Caco-2 (cell line): Measurements from ENCODE around the gene LRP6. TPM values are rescaled to one million over a fixed set of nuclear protein-coding genes. Genes with fewer than 3 reads are reported as not detected.

Experiments
- BruUV-seq: library from RNA; stranded (reverse); fragments of 400-500 nt; replicated peaks from 2 replicates; lab custom pipeline; 2021; lab: Mats Ljungman, UMichigan
- CTCF ChIA-PET: fragments of 300-600 bp; sonication (Branson Sonifier 250); formaldehyde crosslinking; loops from one replicate; lab custom pipeline; 2022; ENCODE audit warnings: antibody characterized with exemption; lab: Charles Lee
- POLR2A ChIA-PET: fragments of 300-600 bp; sonication (Branson Sonifier 250); formaldehyde crosslinking; loops from one replicate; lab custom pipeline; 2022; ENCODE audit warnings: antibody characterized with exemption; lab: Charles Lee
- DNase-seq, 2 experiments: peaks; one replicate each; pipeline versions ENCODE4 v3.0.0 to v3.0.0-alpha.2; 2020 to 2022
- H3K27me3 ChIP-seq: replicated peaks from 2 replicates; pipeline ENCODE4 v1.6.0; 2011; ENCODE audit warnings: low read length; ENCODE audit not compliant: control insufficient read depth, insufficient read depth
- H3K36me3 ChIP-seq: 2 replicates; pipeline ENCODE4 v1.5.1; 2011; ENCODE audit warnings: low read length; ENCODE audit not compliant: control insufficient read depth, insufficient read depth
- H3K4me1 ChIP-seq: fragments of 250-450 bp; sonication (Bioruptor Pico); 2 replicates; pipeline ENCODE4 v1.5.1; 2020; ENCODE audit warnings: mild to moderate bottlenecking
- H3K4me3 ChIP-seq: 2 replicates; pipeline ENCODE4 v1.5.1; 2011; ENCODE audit warnings: low read depth, mild to moderate bottlenecking, control low read depth, low read length
- H3K9me3 ChIP-seq: fragments of 250-450 bp; sonication (Bioruptor Pico); 2 replicates; pipeline ENCODE4 v1.5.1; 2020; ENCODE audit warnings: mild to moderate bottlenecking, moderate library complexity
- H3K27ac Mint-ChIP-seq: one replicate; pipeline ENCODE4 v1.8.0; 2022; ENCODE audit warnings: mixed read lengths; ENCODE audit not compliant: unreplicated experiment
- H3K27me3 Mint-ChIP-seq: one replicate; pipeline ENCODE4 v1.8.0; 2022; ENCODE audit warnings: mixed read lengths; ENCODE audit not compliant: insufficient read depth, unreplicated experiment
- H3K36me3 Mint-ChIP-seq: one replicate; pipeline ENCODE4 v1.8.0; 2022; ENCODE audit warnings: mild to moderate bottlenecking, mixed read lengths; ENCODE audit not compliant: insufficient read depth, unreplicated experiment
- H3K4me1 Mint-ChIP-seq: one replicate; pipeline ENCODE4 v1.8.0; 2022; ENCODE audit warnings: low read depth, mixed read lengths; ENCODE audit not compliant: unreplicated experiment
- H3K4me3 Mint-ChIP-seq: one replicate; pipeline ENCODE4 v1.8.0; 2022; ENCODE audit warnings: mild to moderate bottlenecking, moderate library complexity, mixed read lengths; ENCODE audit not compliant: unreplicated experiment
- H3K9me3 Mint-ChIP-seq: one replicate; pipeline ENCODE4 v1.8.0; 2022; ENCODE audit warnings: mixed read lengths; ENCODE audit not compliant: unreplicated experiment
- CTCF ChIP-seq, 2 experiments: fragments of 200-600 bp in 1 of 2; IDR thresholded peaks; 1 replicate in 1 of 2; 2 replicates in 1 of 2; pipeline versions ENCODE4 v1.5.1 to v1.8.0; 2011 to 2022; ENCODE audit warnings: antibody characterized with exemption in 1 of 2, control low read depth in 1 of 2, inconsistent platforms in 1 of 2, low read depth in 1 of 2, low read length in 1 of 2, mild to moderate bottlenecking in 1 of 2, moderate library complexity in 1 of 2; ENCODE audit not compliant: insufficient read depth in 1 of 2, severe bottlenecking in 1 of 2, unreplicated experiment in 1 of 2
- intact Hi-C: fragments of 100-400 bp; cut with micrococcal nuclease; formaldehyde crosslinking; loops from one replicate; pipeline ENCODE4 v1.10.0; 2022; ENCODE audit not compliant: unreplicated experiment
- total RNA-seq: library from RNA; stranded (reverse); gene quantifications from 2 replicates; pipeline ENCODE4 v1.2.3, GENCODE V29; 2022

Gene LRP6
- total RNA-seq, 1 experiment from 2014 or later = 72.7 TPM

- TF ChIP-seq CTCF (IDR thresholded peaks at IDR 0.05; ENCODE audit: insufficient read depth in 1 of 2, low read depth in 1 of 2, low read length in 1 of 2, severe bottlenecking in 1 of 2, unreplicated experiment in 1 of 2) = no peak
- Histone ChIP-seq H3K4me3 (no peak overlapping the region), H3K4me1 (peaks cover 18% of the 10 kb centered on the region; the same call in 1 of the 2 replicates), H3K36me3 (peaks cover 1% of the 10 kb centered on the region; the same call in 1 of the 2 replicates), H3K27me3 (no peaks in the 10 kb centered on the region), H3K9me3 (no peaks in the 10 kb centered on the region)
- H3K27ac Mint-ChIP-seq = no peak overlapping the region
- no peaks in the 10 kb centered on the region for H3K36me3 Mint-ChIP-seq
- BruUV-seq = no TSS peak
- no peaks in the 10 kb centered on the region for H3K27me3 Mint-ChIP-seq
- POLR2A ChIA-PET = no interaction called here
- H3K9me3 Mint-ChIP-seq = no peaks in the 10 kb centered on the region
- no peak for DNase-seq
- H3K4me3 Mint-ChIP-seq = no peak overlapping the region
- intact Hi-C loops = loop anchor here (2.0 kb wide), 1 partner anchor 24 kb away; the partner anchor contains the start of gene BCL2L14
- H3K4me1 Mint-ChIP-seq = peaks cover 25% of the 10 kb centered on the region
- CTCF ChIA-PET = no interaction called here
These were observed 172.4 kb downstream of the LRP6 start for GRCh38 chr12:12094481-12094880.

GRCh38 chr12:12091977-12092663 lies 174.7 kb downstream of the LRP6 start:
- no peaks in the 10 kb centered on the region for H3K27me3 Mint-ChIP-seq
- CTCF ChIA-PET = no interaction called here
- H3K9me3 Mint-ChIP-seq = no peaks in the 10 kb centered on the region
- H3K27me3 ChIP-seq = no peaks in the 10 kb centered on the region
- no peak for DNase-seq
- peaks cover 29% of the 10 kb centered on the region for H3K4me1 ChIP-seq
- POLR2A ChIA-PET = no interaction called here
- H3K36me3 Mint-ChIP-seq = no peaks in the 10 kb centered on the region
- no peaks in the 10 kb centered on the region for H3K9me3 ChIP-seq
- peaks cover 40% of the 10 kb centered on the region for H3K4me1 Mint-ChIP-seq
- no peak overlapping the region for H3K4me3 ChIP-seq
- intact Hi-C loops = no loop called here
- H3K27ac Mint-ChIP-seq = no peak overlapping the region
- no TSS peak for BruUV-seq
- 0 out of 2 replicates have a peak, but pooled peaks cover 3% of the 10 kb centered on the region for H3K36me3 ChIP-seq
- no peak for TF ChIP-seq CTCF (IDR thresholded peaks at IDR 0.05; ENCODE audit: insufficient read depth in 1 of 2, low read depth in 1 of 2, low read length in 1 of 2, severe bottlenecking in 1 of 2, unreplicated experiment in 1 of 2)
- no peak overlapping the region for H3K4me3 Mint-ChIP-seq

- CTCF ChIA-PET = no interaction called here
These were observed 175.8 kb downstream of the LRP6 start for GRCh38 chr12:12091071-12091470.

More at GRCh38 chr12:12091071-12091470, 175.8 kb downstream of the LRP6 start:
- TF ChIP-seq CTCF (IDR thresholded peaks at IDR 0.05; ENCODE audit: insufficient read depth in 1 of 2, low read depth in 1 of 2, low read length in 1 of 2, severe bottlenecking in 1 of 2, unreplicated experiment in 1 of 2) = no peak
- DNase-seq = peak in 1 of 2 experiments; percentile 19
- no peak overlapping the region for H3K27ac Mint-ChIP-seq
- no peaks in the 10 kb centered on the region for H3K9me3 Mint-ChIP-seq
- H3K36me3 ChIP-seq = 0 out of 2 replicates have a peak, but pooled peaks cover 3% of the 10 kb centered on the region
- H3K36me3 Mint-ChIP-seq = no peaks in the 10 kb centered on the region
- no peak overlapping the region for H3K4me3 ChIP-seq
- intact Hi-C loops = no loop called here
- POLR2A ChIA-PET = no interaction called here
- no TSS peak for BruUV-seq
- peaks cover 41% of the 10 kb centered on the region for H3K4me1 Mint-ChIP-seq
- H3K9me3 ChIP-seq = no peaks in the 10 kb centered on the region
- no peaks in the 10 kb centered on the region for H3K27me3 ChIP-seq
- H3K4me1 ChIP-seq = peaks cover 29% of the 10 kb centered on the region
- no peaks in the 10 kb centered on the region for H3K27me3 Mint-ChIP-seq
- no peak overlapping the region for H3K4me3 Mint-ChIP-seq
